Vagina (tissue), 2 donors: Measurements from ENCODE around the gene HAPLN2. TPM values are rescaled to one million over a fixed set of nuclear protein-coding genes. Genes with fewer than 3 reads are reported as not detected.

Experiments used
- DNase-seq, 2 donors: peaks; one replicate each; pipeline ENCODE4 v3.0.0-alpha.2; 2017; ENCODE audit errors: extremely low spot score in 2 of 2
- H3K27ac ChIP-seq: fragments of 200-600 bp; sonication (generic); one replicate; pipeline ENCODE4 v1.5.1; 2019
- H3K27me3 ChIP-seq: fragments of 200-600 bp; sonication (generic); one replicate; pipeline ENCODE4 v1.5.1; 2019
- H3K36me3 ChIP-seq, 2 donors: fragments of 200-600 bp; sonication (generic); one replicate each; pipeline ENCODE4 v1.5.1; 2017 to 2019
- H3K4me1 ChIP-seq: fragments of 200-600 bp; sonication (generic); one replicate; pipeline ENCODE4 v1.5.1; 2019
- H3K4me3 ChIP-seq, 2 donors: fragments of 200-600 bp; sonication (generic); 1 replicate in 1 of 2; 2 replicates in 1 of 2; pipeline ENCODE4 v1.5.1; 2016 to 2019
- H3K9me3 ChIP-seq: fragments of 200-600 bp; sonication (generic); one replicate; pipeline ENCODE4 v1.5.1; 2019
- CTCF ChIP-seq, 3 experiments: fragments of 450-650 bp in 2 of 3; fragments of 200-600 bp in 1 of 3; sonication (generic) in 1 of 3; IDR thresholded peaks; one replicate each; pipeline ENCODE4 v1.5.1; 2017 to 2019; ENCODE audit warnings: antibody characterized with exemption in 3 of 3, mild to moderate bottlenecking in 2 of 3, moderate library complexity in 2 of 3
- POLR2A ChIP-seq, 2 donors: fragments of 450-650 bp; IDR thresholded peaks; one replicate each; pipeline ENCODE4 v1.6.1; 2017; ENCODE audit warnings: antibody characterized with exemption in 2 of 2, mild to moderate bottlenecking in 2 of 2, moderate library complexity in 2 of 2
- POLR2AphosphoS5 ChIP-seq, 2 donors: sonication (generic); formaldehyde crosslinking; IDR thresholded peaks; one replicate each; pipeline ENCODE4 v1.9.0; 2017; ENCODE audit warnings: antibody characterized with exemption in 2 of 2, mild to moderate bottlenecking in 2 of 2, low read depth in 1 of 2; ENCODE audit not compliant: insufficient read depth in 1 of 2
- intact Hi-C: fragments of 100-400 bp; cut with DNase I; formaldehyde crosslinking; loops from one replicate; pipeline ENCODE4 v1.15.1; 2023
- total RNA-seq: library from RNA; depleted of rRNA; stranded (reverse); fragments of >200 nt; gene quantifications from one replicate; pipeline ENCODE4 v1.2.3, GENCODE V29; 2016

The HAPLN2 gene
- total RNA-seq, 1 donor from 2014 or later, result not detected

- H3K27me3 ChIP-seq, result no peaks in the 10 kb centered on the region
- H3K4me1 ChIP-seq, result peaks cover 17% of the 10 kb centered on the region
Measured at GRCh38 chr1:156643778-156644092, 24.5 kb downstream of the HAPLN2 start.

DNA sequence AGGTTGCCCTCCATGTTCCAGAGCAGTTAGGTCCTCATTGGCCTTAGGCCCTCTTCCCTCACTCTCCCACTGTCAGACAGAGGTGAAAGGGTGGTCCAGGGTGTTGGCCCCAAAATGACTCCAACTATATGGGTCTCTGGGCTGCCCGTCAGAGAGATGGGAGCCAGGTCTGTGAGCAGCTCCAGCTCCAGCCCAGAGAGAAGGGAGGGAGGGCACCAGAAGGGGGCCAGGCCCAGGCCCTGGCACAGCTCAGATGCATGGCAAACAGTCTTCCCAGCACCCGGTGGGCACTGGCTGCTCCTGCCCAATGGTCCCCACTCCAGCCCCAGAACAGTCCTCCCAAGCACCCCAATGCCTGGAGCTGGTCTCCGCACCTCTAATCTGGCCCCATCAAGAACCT lies 24.9 kb downstream of the HAPLN2 start:
- H3K4me1 ChIP-seq, result peaks cover 17% of the 10 kb centered on the region
- intact Hi-C loops, result no loop called here
- no peak for DNase-seq
- H3K27ac ChIP-seq, result no peak overlapping the region
- H3K36me3 ChIP-seq, result no peaks in the 10 kb centered on the region
- H3K27me3 ChIP-seq, result no peaks in the 10 kb centered on the region
- TF ChIP-seq POLR2A (IDR thresholded peaks at IDR 0.05) (no peak), CTCF (IDR thresholded peaks at IDR 0.05) (no peak), POLR2AphosphoS5 (IDR thresholded peaks at IDR 0.05; ENCODE audit: insufficient read depth in 1 of 2, low read depth in 1 of 2) (no peak)
- no peak overlapping the region for H3K4me3 ChIP-seq
- no peaks in the 10 kb centered on the region for H3K9me3 ChIP-seq

More at GRCh38 chr1:156643778-156644092, 24.5 kb downstream of the HAPLN2 start:
- H3K27ac ChIP-seq, result no peak overlapping the region
- intact Hi-C loops, result no loop called here
- no peaks in the 10 kb centered on the region for H3K36me3 ChIP-seq
- no peak for DNase-seq
- TF ChIP-seq POLR2AphosphoS5 (IDR thresholded peaks at IDR 0.05; ENCODE audit: insufficient read depth in 1 of 2, low read depth in 1 of 2), result no peak
- TF ChIP-seq CTCF (IDR thresholded peaks at IDR 0.05), result no peak
- no peak for TF ChIP-seq POLR2A (IDR thresholded peaks at IDR 0.05)
- no peaks in the 10 kb centered on the region for H3K9me3 ChIP-seq
- no peak overlapping the region for H3K4me3 ChIP-seq

DNA sequence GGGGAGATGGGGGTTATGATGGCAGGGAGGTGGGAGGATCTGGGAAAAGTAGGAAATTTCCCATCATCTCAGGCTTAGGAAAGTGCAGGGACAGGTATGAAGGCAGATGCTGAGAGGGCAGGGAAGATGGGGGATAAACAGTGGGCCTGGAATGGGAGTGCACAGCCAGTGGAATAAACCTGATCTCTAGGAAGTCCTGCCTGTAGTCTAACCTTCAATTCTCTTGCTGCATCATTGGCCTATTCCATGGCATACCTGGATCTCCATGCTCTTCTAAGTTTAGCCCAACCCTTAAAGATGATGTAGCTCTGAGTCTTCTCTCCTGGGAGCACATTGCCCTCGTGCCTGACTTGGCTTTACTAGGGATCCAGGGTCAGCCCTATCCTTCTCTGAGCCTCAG lies 25.4 kb downstream of the HAPLN2 start:
- no peaks in the 10 kb centered on the region for H3K9me3 ChIP-seq
- H3K36me3 ChIP-seq, result no peaks in the 10 kb centered on the region
- H3K27me3 ChIP-seq, result no peaks in the 10 kb centered on the region
- peaks cover 17% of the 10 kb centered on the region for H3K4me1 ChIP-seq
- intact Hi-C loops, result no loop called here
- H3K27ac ChIP-seq, result no peak overlapping the region
- no peak for DNase-seq
- H3K4me3 ChIP-seq, result no peak overlapping the region
- TF ChIP-seq POLR2A (IDR thresholded peaks at IDR 0.05), result no peak
- no peak for TF ChIP-seq CTCF (IDR thresholded peaks at IDR 0.05)
- no peak for TF ChIP-seq POLR2AphosphoS5 (IDR thresholded peaks at IDR 0.05; ENCODE audit: insufficient read depth in 1 of 2, low read depth in 1 of 2)

DNA sequence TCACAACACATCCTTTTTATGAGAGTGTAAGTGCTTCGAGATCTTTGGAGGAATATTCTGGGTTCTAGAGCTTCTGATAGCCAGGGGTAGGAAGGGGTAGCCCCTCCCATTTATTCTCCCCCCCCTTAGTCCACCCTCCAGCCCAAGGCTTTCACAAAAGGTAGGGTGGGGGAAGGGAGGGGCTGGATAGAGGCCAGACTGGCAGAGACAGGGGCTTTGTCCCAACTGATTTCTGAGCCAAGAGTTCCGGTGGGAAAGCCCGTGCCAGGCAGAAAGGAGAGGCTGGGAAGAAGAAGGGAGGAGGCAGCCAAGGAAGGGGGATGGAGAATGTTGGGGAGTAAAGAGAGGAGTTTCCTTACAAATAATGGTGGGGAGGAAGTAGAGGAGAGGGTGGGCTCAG lies 25.8 kb downstream of the HAPLN2 start:
- no peak for TF ChIP-seq POLR2AphosphoS5 (IDR thresholded peaks at IDR 0.05; ENCODE audit: insufficient read depth in 1 of 2, low read depth in 1 of 2)
- no peak for TF ChIP-seq POLR2A (IDR thresholded peaks at IDR 0.05)
- no peak for TF ChIP-seq CTCF (IDR thresholded peaks at IDR 0.05)
- Histone ChIP-seq H3K4me3 (no peak overlapping the region), H3K27me3 (no peaks in the 10 kb centered on the region), H3K27ac (no peak overlapping the region), H3K4me1 (peaks cover 17% of the 10 kb centered on the region), H3K9me3 (no peaks in the 10 kb centered on the region), H3K36me3 (no peaks in the 10 kb centered on the region)
- intact Hi-C loops, result no loop called here
- DNase-seq, result no peak

DNA sequence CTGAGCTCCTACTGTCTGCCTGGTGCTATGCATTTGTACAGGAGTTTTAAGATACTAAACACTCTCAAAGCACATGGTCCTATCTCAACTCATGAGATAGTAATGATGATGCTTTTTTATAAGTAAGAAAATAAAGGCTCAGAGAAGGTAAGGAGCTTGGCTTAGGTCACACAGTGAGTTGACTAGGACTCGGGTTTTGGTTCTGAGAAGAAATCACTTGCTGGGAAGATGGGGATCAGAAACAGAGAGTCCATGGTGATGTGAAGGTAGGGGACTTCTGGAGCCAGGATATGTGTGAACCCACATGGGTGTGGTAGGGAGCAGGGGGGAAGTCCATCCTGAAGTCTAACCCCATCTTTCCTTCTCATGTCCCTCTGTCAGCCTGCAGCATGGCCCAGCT lies 26.5 kb downstream of the HAPLN2 start:
- intact Hi-C loops, result no loop called here
- Histone ChIP-seq H3K4me3 (no peak overlapping the region), H3K36me3 (no peaks in the 10 kb centered on the region), H3K27ac (no peak overlapping the region), H3K27me3 (no peaks in the 10 kb centered on the region), H3K9me3 (no peaks in the 10 kb centered on the region), H3K4me1 (peaks cover 17% of the 10 kb centered on the region)
- TF ChIP-seq POLR2AphosphoS5 (IDR thresholded peaks at IDR 0.05; ENCODE audit: insufficient read depth in 1 of 2, low read depth in 1 of 2) (no peak), CTCF (IDR thresholded peaks at IDR 0.05) (no peak), POLR2A (IDR thresholded peaks at IDR 0.05) (no peak)
- DNase-seq, result no peak
